ENCODE measurements around the gene FCF1.

Gene FCF1, protein sequence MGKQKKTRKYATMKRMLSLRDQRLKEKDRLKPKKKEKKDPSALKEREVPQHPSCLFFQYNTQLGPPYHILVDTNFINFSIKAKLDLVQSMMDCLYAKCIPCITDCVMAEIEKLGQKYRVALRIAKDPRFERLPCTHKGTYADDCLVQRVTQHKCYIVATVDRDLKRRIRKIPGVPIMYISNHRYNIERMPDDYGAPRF

GRCh38 chr14:74712499-74713394 lies at the start of gene FCF1, which contains the start of gene AREL1:
TSS of gene FCF1 (plus strand) at chr14:74713144. CDS start at chr14:74713198, 54 bp downstream.
TSS of gene AREL1 (minus strand) at chr14:74713080. CDS start at chr14:74685615, 27,465 bp downstream.
- DNase-seq: no peak

- no peak for DNase-seq
Measured at GRCh38 chr14:74663884-74664283, 49.1 kb upstream of the FCF1 start.

GRCh38 chr14:74664717-74665116 lies 48.2 kb upstream of the FCF1 start:
- no peak for DNase-seq

- DNase-seq: no peak
Measured at GRCh38 chr14:74667758-74668157, 45.2 kb upstream of the FCF1 start.

DNA sequence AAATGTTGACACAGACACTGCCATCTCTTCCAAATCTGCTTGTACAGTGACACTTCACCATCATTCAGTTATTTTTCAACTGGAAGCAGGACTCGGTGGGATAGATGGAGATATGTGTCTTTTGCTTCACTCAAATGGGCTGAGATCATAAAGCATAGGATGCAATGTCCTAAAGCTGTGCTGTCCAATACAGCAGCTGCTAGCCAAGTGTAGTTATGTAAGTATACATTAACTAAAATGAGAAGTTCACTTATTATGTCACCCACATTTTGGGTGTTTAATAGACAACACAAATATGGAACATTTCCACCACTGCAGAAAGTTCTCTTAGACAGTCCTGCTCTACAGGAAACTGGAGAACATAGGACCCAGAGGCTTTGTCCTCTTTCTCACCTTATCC lies 43.7 kb upstream of the FCF1 start:
- no peak for DNase-seq

DNA sequence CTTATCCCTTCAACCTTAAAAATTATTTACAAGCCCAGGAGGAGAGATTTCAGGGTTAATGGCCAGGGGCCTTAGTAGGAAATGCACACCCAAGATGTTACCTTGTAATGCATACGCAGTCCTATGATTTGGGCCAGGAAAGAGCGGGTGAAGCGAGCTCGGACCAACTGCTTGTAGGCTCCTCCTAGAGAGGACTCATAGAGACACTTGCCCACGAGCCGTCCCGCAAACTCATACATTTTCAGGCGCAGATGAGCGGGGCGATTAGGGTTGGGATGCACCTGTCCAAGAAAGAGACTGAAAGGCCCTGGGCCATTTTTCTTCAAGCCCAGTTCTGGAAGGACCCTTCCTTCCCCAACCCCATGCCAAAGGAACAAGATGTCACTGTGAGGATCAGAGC lies 43.1 kb upstream of the FCF1 start:
- DNase-seq: no peak

DNA sequence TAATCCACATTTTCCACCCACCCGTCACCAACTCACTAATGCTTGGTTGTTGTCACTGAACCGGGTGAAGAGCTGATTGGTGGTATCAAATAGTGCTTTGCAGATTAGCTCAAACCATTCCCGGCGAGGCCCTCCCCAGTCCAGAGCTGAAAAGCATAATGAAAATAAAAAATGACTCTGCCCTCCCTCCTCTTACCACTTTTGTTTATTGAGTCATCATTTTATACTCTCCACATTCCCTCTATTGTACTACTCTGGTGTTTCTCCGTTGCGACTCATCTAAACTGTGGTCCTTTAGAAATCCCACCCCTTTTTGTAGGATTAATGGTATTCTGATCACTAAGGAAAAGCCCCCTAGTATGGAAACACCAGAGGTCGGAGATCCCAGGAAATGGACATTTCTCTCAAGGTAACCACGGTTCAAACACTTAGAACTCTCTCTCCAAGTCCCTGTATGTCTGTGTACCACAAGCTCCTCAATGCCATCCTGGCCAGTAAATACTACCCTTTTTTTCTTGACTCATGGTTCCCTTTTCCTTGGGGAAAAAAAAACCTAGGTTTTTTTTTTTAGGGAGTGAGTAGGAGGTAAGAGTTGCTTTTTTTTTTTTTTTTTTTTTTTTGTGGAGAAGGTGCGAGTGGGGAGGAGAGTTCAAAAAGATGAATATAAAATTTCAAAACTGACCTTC lies 42.1 kb upstream of the FCF1 start:
- DNase-seq: no peak

DNA sequence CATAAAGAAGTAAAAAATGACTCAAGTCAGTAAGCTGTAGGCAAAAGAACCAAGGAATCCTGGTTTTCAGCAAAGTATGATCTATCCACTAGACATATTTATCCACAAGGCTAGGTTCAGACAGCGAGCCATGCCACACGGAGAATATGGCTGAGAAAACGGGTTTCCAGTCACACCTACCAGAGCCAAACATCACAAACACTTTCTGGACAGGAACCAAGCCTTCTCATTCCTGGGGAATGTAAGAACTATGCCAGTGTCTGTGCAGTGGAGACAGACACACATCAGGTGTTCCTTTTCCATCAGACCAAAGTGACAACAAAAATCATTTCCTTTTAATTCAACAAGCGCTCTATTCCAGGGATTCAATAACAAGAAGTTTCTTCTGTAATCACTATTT lies 41.2 kb upstream of the FCF1 start:
- no peak for DNase-seq

DNA sequence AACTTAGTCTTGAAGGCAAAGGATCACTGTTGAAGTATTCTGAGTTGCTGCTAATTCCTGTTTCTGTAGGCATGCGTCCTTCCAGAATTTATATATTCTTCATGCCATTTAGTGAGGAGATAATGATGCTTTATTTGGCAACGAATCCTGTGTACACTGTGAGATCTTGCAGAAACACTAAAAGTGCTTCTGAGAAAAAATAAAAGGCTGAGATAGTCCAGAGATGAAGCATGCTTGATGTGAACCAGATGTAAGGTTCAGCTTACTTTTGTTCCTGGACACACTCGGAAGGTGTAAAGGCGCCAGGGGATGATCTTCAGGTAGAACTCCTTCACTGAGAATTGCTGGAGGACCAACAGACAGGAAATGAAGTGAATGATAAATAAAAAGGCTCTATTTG lies 39.2 kb upstream of the FCF1 start:
- DNase-seq: no peak

DNA sequence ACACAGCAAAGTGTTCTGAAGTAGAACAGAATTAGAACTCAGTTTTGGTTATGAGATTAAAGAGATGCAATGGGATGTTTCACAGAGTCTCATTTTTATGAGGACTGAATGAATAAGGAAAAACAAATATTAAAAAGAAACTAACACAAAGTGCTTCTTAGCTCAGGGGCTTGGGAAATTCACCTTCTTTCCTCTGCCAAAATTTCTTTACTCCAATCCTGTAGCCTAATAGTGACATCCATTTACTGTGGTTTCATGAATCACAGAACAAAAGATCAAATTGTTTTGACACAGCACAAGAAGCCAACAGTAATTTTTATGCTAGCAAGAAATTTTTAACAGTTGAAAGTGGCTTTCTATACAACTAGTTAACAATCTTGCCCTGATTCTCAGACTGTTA lies 37.7 kb upstream of the FCF1 start:
- DNase-seq: no peak

- no peak for DNase-seq
Measured at GRCh38 chr14:74682169-74682952, 30.6 kb upstream of the FCF1 start.

DNA sequence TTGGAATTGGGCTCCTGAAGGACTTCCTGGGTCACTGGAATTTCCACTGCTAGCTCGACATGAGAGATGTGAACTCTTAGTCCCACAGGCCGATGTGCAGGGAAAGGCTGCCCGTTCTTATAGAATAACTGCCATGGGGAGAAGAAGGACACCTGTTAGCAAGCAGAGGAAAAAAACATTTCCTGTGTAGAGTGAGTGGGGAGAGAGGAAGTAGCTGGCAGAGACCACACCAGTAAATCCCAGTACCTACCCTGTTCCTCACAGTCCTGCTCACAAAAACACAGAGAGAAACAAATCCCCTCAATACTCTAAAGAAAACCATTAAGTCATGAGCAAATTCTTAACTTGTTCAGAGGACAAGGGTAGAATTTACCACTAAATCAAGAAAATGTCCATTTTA lies 29.5 kb upstream of the FCF1 start:
- DNase-seq: no peak

- no peak for DNase-seq
Measured at GRCh38 chr14:74684434-74684833, 28.5 kb upstream of the FCF1 start.

DNA sequence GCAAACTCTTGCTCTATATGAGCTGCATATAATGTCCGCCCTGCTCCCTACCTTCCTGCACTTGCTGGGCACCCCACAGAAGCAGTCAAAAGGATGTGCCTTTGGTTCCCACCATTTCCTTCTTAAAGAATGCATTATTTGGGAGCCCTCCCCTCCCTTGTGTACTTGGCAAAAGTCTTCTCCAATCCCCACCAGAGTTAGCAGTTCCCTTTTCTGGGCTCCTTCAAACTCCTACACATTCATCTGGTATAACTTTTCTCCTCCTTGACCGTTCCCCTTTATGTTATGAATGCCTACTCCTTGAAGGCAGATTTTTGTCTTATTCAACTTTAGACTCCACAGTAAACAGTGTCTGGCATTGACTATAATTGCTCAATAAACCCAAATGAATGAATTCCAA lies 27.9 kb upstream of the FCF1 start:
- DNase-seq: no peak

GRCh38 chr14:74685921-74686678 lies 26.8 kb upstream of the FCF1 start:
- DNase-seq: no peak

- no peak for DNase-seq
Measured at GRCh38 chr14:74691456-74691855, 21.5 kb upstream of the FCF1 start.

- no peak for DNase-seq
Measured at GRCh38 chr14:74693191-74693590, 19.8 kb upstream of the FCF1 start.

- DNase-seq: no peak
Measured at GRCh38 chr14:74695406-74695805, 17.5 kb upstream of the FCF1 start.

DNA sequence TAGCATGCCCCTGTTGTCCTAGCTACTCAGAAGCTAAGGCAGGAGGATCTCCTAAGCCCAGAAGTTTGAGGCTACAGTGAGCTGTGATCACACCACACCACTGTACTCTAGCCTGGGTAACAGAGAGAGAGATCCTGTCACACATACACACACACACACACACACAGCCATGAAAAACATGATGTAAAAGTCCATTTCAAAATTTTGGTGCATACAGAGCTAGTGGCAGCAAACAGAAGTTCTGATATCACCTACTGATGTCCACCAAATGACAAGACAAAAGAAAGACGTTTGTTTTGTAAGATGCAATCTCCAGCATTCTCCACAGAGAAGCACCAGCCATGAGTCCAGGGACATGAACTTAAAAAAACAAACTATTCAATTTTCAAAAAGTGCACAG lies 15.9 kb upstream of the FCF1 start:
- no peak for DNase-seq

DNA sequence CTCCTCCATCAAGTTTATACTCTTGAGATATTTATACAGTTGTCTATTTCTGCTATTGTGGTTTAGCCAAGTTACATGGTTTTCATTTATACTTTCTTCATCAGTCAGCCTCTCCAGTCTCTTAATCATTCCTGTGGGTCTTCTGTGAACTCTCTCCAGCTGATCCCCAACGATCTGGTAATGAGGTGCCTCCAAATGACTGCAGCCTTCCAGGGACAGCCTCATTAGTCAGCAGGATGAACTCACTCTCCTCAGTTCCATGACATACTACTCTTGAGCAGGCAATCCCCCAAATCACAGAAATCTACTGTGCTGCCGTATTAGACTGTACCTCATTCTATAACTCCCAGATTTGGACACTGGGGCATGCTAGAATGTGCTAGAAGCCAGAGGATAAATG lies 15.4 kb upstream of the FCF1 start:
- no peak for DNase-seq

DNA sequence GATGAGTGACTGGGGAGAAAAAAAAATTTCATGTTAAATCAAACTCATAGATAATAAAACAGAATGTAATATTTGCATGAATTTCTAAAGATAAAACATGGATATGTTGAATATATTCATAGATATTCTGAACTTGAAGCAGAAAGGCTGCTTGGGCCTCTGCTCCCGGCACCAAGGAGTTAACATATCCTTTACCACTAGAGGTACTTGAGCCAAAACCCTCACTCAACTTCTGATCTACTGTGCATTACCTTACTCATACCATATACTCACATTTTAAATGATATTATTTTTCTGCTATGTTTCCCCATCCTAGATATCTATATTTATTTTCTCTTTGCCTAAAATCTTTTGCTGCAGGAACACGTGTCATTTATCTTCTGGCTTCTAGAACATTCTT lies 15.0 kb upstream of the FCF1 start:
- no peak for DNase-seq

GRCh38 chr14:74698465-74698864 lies 14.5 kb upstream of the FCF1 start:
- no peak for DNase-seq
